Psoas muscle (tissue), 8 donors: Measurements from ENCODE around the gene SNAI3. TPM values are rescaled to one million over a fixed set of nuclear protein-coding genes. Genes with fewer than 3 reads are reported as not detected.
A peak's percentile ranks its signal among the peaks of the same experiment; 100 is the strongest.

Source experiments
- ATAC-seq, 4 donors: fragments of 200-7000 bp; cut with Tn5 transposase; one replicate each; pipeline ENCODE4 v1.9.1; 2020; ENCODE audit warnings: moderate library complexity in 3 of 4, mild to moderate bottlenecking in 2 of 4
- DNase-seq, 2 donors: peaks; one replicate each; pipeline ENCODE4 v3.0.0-alpha.2; 2020
- H3K27ac ChIP-seq: fragments of 200-600 bp; one replicate; pipeline ENCODE4 v1.8.0; 2022
- H3K27me3 ChIP-seq, 3 donors: fragments of 200-600 bp in 1 of 3; one replicate each; pipeline versions ENCODE4 v1.6.1 to v1.8.0; 2013 to 2022; ENCODE audit warnings: low read length in 2 of 3, mild to moderate bottlenecking in 2 of 3, moderate library complexity in 1 of 3; ENCODE audit not compliant: insufficient read depth in 3 of 3
- H3K36me3 ChIP-seq, 2 donors: fragments of 200-600 bp in 1 of 2; one replicate each; pipeline versions ENCODE4 v1.6.1 to v1.8.0; 2013 to 2022; ENCODE audit warnings: low read depth in 1 of 2, mild to moderate bottlenecking in 1 of 2, moderate library complexity in 1 of 2; ENCODE audit not compliant: insufficient read depth in 1 of 2
- H3K4me1 ChIP-seq: fragments of 200-600 bp; one replicate; pipeline ENCODE4 v1.8.0; 2022
- H3K4me3 ChIP-seq: fragments of 200-600 bp; one replicate; pipeline ENCODE4 v1.8.0; 2022; ENCODE audit warnings: mild to moderate bottlenecking
- H3K9me3 ChIP-seq: fragments of 200-600 bp; one replicate; pipeline ENCODE4 v1.8.0; 2022
- WGBS, 3 donors: extraction: QIAGEN DNeasy Blood & Tissue Kit; methylation state at CpG; one replicate each; pipeline versions ENCODE4 v1.1.6 to v1.1.7; 2013; 5-methylcytosine and 5-hydroxymethylcytosine counted together
- intact Hi-C, 2 donors: fragments of 100-400 bp; cut with DNase I; formaldehyde crosslinking; loops; one replicate each; pipeline versions ENCODE4 v1.11.0 to v1.14.2; 2022
- polyA plus RNA-seq, 3 donors: library from polyadenylated mRNA; stranded (reverse); fragments of 200-250 nt; gene quantifications; one replicate each; pipeline ENCODE4 v1.2.3, GENCODE V29; 2013
- total RNA-seq, 4 donors: library from RNA; stranded (reverse); fragmentation: NEBNext Ultra II Directional in 2 of 4; extraction: Animal tissue kit (Norgen Biotek cat#: 25700) in 2 of 4; gene quantifications; one replicate each; pipeline versions ENCODE4 v1.2.1 to v1.2.4, GENCODE V29; 2021 to 2023
- TF ChIP-seq, protein P1 (sequence below): fragments of 200-600 bp; IDR thresholded peaks from one replicate; pipeline ENCODE4 v1.8.0; 2022; ENCODE audit warnings: antibody characterized with exemption
- donor health status: healthy with polysubstance abuse.
- donor health status: DM: no; HTN: no; CAD: no; lungs with moderate emphysema.
- donor health status: Bipolar disorder and iron deficiency.
- donor health status: healthy.
- donor health status: DM: yes; HTN: yes; CAD: no.
- donor health status: DM: no; HTN: no; CAD: no.
- donor health status: DM: no; HTN: no; CAD: no.
- donor health status: DM: yes; HTN: yes; CAD: no.

The SNAI3 gene
- total and polyA plus RNA-seq, 7 donors: 1.2 to 8.5 (median 3.9) TPM

DNA sequence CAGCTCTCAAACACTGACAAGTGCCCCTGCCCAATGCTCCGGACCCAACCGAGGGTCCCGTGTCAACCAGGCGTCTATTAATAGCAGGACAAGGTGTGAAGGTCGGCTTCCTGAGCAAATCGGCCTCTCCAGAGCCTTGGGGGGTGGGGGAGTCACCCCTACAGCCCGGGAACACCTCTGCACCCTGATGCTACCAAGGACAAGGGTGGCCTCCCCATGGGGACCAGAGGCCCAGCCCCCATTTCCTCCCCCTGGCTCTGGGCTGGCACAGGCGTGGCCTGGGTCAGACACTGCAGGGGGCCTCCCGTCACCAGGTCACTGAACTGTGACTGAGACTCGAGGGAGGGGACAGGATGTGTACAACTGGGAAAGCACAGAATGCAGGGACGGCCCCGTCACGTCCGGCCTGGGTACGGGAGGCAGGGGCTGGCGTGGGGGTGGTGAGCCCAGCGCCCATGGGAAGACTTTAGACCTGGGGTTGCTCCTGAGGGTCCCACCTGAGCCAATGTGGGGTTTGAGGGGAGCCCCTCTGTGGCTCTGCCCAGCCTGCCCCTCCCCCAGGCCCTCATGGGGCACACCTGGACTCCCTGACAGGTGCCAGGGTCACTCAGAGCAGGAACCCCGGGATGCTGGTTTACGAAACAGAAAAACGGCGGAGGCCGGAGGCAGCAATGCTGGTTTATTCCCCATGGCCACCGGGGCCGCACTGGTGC lies 34.9 kb downstream of the SNAI3 start:
- WGBS, 3 donors: 50 to 52% (median 51%) methylated on average over 22 to 24 of the region's 24 CpGs
- TF ChIP-seq, protein P1, sequence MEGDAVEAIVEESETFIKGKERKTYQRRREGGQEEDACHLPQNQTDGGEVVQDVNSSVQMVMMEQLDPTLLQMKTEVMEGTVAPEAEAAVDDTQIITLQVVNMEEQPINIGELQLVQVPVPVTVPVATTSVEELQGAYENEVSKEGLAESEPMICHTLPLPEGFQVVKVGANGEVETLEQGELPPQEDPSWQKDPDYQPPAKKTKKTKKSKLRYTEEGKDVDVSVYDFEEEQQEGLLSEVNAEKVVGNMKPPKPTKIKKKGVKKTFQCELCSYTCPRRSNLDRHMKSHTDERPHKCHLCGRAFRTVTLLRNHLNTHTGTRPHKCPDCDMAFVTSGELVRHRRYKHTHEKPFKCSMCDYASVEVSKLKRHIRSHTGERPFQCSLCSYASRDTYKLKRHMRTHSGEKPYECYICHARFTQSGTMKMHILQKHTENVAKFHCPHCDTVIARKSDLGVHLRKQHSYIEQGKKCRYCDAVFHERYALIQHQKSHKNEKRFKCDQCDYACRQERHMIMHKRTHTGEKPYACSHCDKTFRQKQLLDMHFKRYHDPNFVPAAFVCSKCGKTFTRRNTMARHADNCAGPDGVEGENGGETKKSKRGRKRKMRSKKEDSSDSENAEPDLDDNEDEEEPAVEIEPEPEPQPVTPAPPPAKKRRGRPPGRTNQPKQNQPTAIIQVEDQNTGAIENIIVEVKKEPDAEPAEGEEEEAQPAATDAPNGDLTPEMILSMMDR: no peak
- intact Hi-C loops: no loop called here
- DNase-seq (peak; percentile 57 to 76), ATAC-seq (peak; percentile 29 to 42 (median 36))
- Histone ChIP-seq H3K4me1 (peaks cover 11% of the 10 kb centered on the region), H3K9me3 (no peaks in the 10 kb centered on the region), H3K27ac (peak overlapping the region; percentile 36), H3K36me3 (peaks cover 0 to 28% of the 10 kb centered on the region in 2 donors), H3K27me3 (no peaks in the 10 kb centered on the region), H3K4me3 (peak overlapping the region; percentile 72)

DNA sequence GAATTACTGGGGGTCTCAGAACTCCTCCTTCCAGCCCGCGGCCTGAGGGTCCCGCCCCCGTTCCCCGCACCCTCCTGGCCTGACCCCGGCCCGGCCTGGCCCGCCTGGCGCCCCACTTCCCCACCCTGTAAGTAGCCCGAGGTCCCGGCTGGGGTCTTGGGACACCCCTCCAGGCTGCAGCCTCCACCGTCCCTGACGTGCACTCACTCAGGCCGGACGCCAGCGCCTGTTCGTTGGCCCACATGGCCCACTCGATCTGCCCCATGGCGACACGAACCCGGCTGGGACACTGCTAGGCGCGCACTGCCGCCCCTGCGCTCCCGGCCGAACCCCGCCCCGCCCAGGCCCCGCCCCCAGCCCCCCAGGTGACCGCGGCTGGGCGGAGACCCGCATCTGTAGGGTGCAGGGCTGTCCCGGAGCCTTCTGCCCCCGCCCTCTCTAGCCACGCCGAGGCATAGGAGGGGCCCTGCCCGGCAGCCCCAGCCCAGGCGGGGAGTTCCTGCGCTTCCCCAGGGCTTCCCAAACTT lies 35.5 kb downstream of the SNAI3 start, which contains the start of gene CYBA:
Gene CYBA, minus strand, starts transcription at position 305 of the 527 bp plus-strand sequence. Its CDS starts 40 bp downstream, at position 265.
- TF ChIP-seq, protein P1: no peak
- peak within 1 kb of the TSS; percentile 72 for H3K4me3 ChIP-seq
- DNase-seq (peak; percentile 65 to 85), ATAC-seq (peak; percentile 62 to 78 (median 74))
- H3K9me3 ChIP-seq: no peaks in the 10 kb centered on the region
- H3K36me3 ChIP-seq: peaks cover 0 to 27% of the 10 kb centered on the region in 2 donors
- intact Hi-C loops: no loop called here
- H3K27ac ChIP-seq: peak within 1 kb of the TSS; percentile 41
- H3K4me1 ChIP-seq: peaks cover 11% of the 10 kb centered on the region
- 6 to 14% (median 7%) methylated on average over 21 to 41 of the region's 41 CpGs for WGBS, 3 donors
- H3K27me3 ChIP-seq: no peaks in the 10 kb centered on the region

DNA sequence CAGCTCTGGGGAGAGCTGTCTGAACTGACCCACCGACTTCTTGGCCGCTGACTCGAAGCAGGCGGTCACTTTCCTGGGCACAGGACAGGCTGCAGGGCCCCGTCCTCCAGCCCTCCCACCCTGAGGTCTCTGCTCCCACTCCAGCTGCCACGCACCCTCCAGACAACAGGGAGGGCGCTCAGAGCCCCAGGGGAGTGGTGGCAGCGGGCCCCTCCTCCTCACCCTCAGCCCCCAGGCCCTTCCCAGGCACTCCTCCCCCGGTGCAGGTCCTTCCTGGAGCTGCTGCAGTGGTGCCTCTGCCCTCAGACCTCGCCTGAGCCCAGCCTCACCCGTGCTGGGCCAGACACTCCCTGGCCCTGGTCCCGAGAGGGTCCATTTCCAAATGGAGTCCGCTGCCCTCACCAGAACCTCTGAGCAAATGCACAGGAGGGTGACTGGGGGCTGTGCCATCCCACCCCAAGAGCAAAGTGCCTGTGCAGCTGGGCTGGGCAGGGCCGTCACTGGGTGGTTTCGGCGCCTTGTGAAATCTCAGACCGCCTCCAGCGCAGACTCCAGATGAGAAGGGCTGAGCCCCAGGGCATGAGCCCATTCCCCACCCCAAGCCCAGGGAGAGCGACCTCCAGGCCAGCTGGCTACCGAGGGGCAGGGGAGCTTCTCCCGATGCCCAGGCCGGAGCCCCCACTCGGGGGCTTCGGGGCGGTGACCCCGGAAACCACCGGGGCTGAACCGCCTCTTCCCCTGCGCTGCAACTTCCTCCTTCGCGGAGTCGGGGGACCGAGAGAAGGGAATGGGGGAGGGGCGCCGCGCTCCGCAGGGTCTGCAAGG lies 36.2 kb downstream of the SNAI3 start:
- H3K4me1 ChIP-seq: peaks cover 11% of the 10 kb centered on the region
- H3K27ac ChIP-seq: peak overlapping the region; percentile 41
- ATAC-seq (peak; percentile 12 to 62 (median 38)), DNase-seq (no peak)
- H3K4me3 ChIP-seq: peak overlapping the region; percentile 72
- no peaks in the 10 kb centered on the region for H3K27me3 ChIP-seq
- H3K9me3 ChIP-seq: no peaks in the 10 kb centered on the region
- 30 to 40% (median 30%) methylated on average over 21 to 37 of the region's 37 CpGs for WGBS, 3 donors
- TF ChIP-seq, protein P1: no peak
- H3K36me3 ChIP-seq: peaks cover 0 to 22% of the 10 kb centered on the region in 2 donors
- intact Hi-C loops: no loop called here

GRCh38 chr16:88649195-88649923 lies 36.9 kb downstream of the SNAI3 start:
- Histone ChIP-seq H3K36me3 (peaks cover 0 to 15% of the 10 kb centered on the region in 2 donors), H3K27ac (no peak overlapping the region), H3K4me1 (peaks cover 11% of the 10 kb centered on the region), H3K27me3 (no peaks in the 10 kb centered on the region), H3K9me3 (no peaks in the 10 kb centered on the region), H3K4me3 (peak overlapping the region; percentile 72)
- intact Hi-C loops: no loop called here
- DNase-seq: no peak
- TF ChIP-seq, protein P1: no peak
- 76 to 88% (median 76%) methylated on average over 19 to 20 of the region's 20 CpGs for WGBS, 3 donors
- no peak for ATAC-seq
